ENCODE results near the gene NES.

Gene NES

DNA sequence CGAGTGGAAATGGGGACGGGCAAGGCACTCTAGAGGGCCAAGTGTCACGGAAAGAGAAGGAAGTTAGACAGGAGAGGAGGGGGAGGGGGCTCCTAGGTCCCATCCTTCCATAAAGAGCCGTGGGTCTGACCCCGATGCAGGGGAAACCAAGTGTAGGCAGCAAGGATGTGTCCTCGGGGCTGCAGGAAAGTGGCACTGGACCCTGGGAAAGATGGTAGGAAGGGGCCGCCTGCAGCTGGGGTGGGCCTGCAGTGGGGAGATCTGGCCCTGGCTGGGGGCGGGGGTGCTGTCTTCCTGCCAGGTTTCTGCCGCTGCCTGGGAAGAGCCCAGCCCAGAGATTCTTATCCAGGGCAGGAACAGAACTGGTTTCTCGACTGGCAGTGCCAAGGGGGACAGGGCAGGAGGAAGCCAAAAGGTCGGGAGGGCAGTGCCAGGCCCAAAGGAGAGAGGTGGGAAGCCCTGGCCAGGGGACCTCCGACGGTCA, 15.3 kb upstream of the NES start:
- H3K27ac ChIP-seq (ENCODE audit: extremely low read depth, low read depth, low read length), result no peak overlapping the region
- H3K4me3 ChIP-seq (ENCODE audit: low read depth, low read length), result no peak overlapping the region
- POLR2A ChIA-PET, result interaction anchor here (0.8 to 3.9 kb wide), 4 partner anchors 8 to 36 kb away, joined by 3 to 29 read pairs (median 4); partner anchors contain the start of genes ISG20L2 and METTL25B
- CTCF ChIA-PET, result interaction anchor here (0.7 to 21.1 kb wide), 10 partner anchors 14 to 197 kb away, joined by 4 to 579 read pairs (median 149); partner anchors contain the start of genes CRABP2, INSRR, ISG20L2 and METTL25B
- H3K36me3 ChIP-seq (ENCODE audit: control insufficient read depth in 2 of 2, insufficient read depth in 1 of 2, low read length in 2 of 2), result no peaks in the 10 kb centered on the region
- no peaks in the 10 kb centered on the region for H3K9me3 ChIP-seq (ENCODE audit: control insufficient read depth, insufficient read depth, low read depth, low read length)
- TF ChIP-seq, protein P1, sequence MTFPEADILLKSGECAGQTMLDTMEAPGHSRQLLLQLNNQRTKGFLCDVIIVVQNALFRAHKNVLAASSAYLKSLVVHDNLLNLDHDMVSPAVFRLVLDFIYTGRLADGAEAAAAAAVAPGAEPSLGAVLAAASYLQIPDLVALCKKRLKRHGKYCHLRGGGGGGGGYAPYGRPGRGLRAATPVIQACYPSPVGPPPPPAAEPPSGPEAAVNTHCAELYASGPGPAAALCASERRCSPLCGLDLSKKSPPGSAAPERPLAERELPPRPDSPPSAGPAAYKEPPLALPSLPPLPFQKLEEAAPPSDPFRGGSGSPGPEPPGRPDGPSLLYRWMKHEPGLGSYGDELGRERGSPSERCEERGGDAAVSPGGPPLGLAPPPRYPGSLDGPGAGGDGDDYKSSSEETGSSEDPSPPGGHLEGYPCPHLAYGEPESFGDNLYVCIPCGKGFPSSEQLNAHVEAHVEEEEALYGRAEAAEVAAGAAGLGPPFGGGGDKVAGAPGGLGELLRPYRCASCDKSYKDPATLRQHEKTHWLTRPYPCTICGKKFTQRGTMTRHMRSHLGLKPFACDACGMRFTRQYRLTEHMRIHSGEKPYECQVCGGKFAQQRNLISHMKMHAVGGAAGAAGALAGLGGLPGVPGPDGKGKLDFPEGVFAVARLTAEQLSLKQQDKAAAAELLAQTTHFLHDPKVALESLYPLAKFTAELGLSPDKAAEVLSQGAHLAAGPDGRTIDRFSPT (tag by site-specific recombination; IDR thresholded peaks at IDR 0.05), result peak; percentile 61
- TF ChIP-seq IKZF3 (tag by site-specific recombination; IDR thresholded peaks at IDR 0.05), result 0 out of 2 replicates have a peak, but pooled peaks have one; percentile 10
- no peak for TF ChIP-seq ZNF544 (tag by site-specific recombination; IDR thresholded peaks at IDR 0.05)
- H3K4me1 ChIP-seq (ENCODE audit: control insufficient read depth, insufficient read depth, low read length), result peaks cover 16% of the 10 kb centered on the region

- Histone ChIP-seq H3K4me1 (ENCODE audit: control insufficient read depth, insufficient read depth, low read length) (peaks cover 16% of the 10 kb centered on the region), H3K36me3 (ENCODE audit: control insufficient read depth in 2 of 2, insufficient read depth in 1 of 2, low read length in 2 of 2) (no peaks in the 10 kb centered on the region), H3K4me3 (ENCODE audit: low read depth, low read length) (no peak overlapping the region), H3K9me3 (ENCODE audit: control insufficient read depth, insufficient read depth, low read depth, low read length) (no peaks in the 10 kb centered on the region), H3K27ac (ENCODE audit: extremely low read depth, low read depth, low read length) (no peak overlapping the region)
- ChIA-PET POLR2A (interaction anchor here (0.8 to 3.9 kb wide), 3 partner anchors 9 to 37 kb away, joined by 3 to 44 read pairs (median 29); partner anchors contain the start of genes ISG20L2 and METTL25B), CTCF (interaction anchor here (0.5 to 21.1 kb wide), 11 partner anchors 15 to 453 kb away, joined by 4 to 579 read pairs (median 136); partner anchors contain the start of genes CRABP2, INSRR, ISG20L2 and METTL25B)
- TF ChIP-seq ZNF394 (tag by site-specific recombination; IDR thresholded peaks at IDR 0.05; ENCODE audit: borderline replicate concordance) (peak; percentile 20; the same call in 1 of the 2 replicates), ELK4 (IDR thresholded peaks at IDR 0.05; ENCODE audit: borderline replicate concordance, low read depth, low read length) (no peak), ZNF621 (tag by site-specific recombination; IDR thresholded peaks at IDR 0.05) (no peak), MEIS1 (CRISPR knock-in tag; IDR thresholded peaks at IDR 0.05; ENCODE audit: borderline replicate concordance) (no peak), GLIS2 (tag by site-specific recombination; IDR thresholded peaks at IDR 0.05) (peak; percentile 45; the same call in 1 of the 2 replicates), GLIS1 (tag by site-specific recombination; IDR thresholded peaks at IDR 0.05) (peak; percentile 33; the same call in 1 of the 2 replicates), ZFHX2 (tag by site-specific recombination; conservative IDR thresholded peaks at IDR 0.05) (peak; percentile 96), ZIC2 (tag by site-specific recombination; IDR thresholded peaks at IDR 0.05) (peak; percentile 74), EGR2 (tag by site-specific recombination; IDR thresholded peaks at IDR 0.05; ENCODE audit: low read depth) (peak; percentile 96), SP2 (tag by site-specific recombination; IDR thresholded peaks at IDR 0.05) (peak; percentile 37), ZNF660 (tag by site-specific recombination; IDR thresholded peaks at IDR 0.05) (no peak), ZNF341 (tag by site-specific recombination; IDR thresholded peaks at IDR 0.05; ENCODE audit: low read depth) (peak; percentile 64), ATF2 (tag by site-specific recombination; IDR thresholded peaks at IDR 0.05; ENCODE audit: low read depth) (no peak), SCRT1 (tag by site-specific recombination; IDR thresholded peaks at IDR 0.05; ENCODE audit: borderline replicate concordance) (no peak), KLF17 (tag by site-specific recombination; IDR thresholded peaks at IDR 0.05) (no peak), ZNF600 (tag by site-specific recombination; IDR thresholded peaks at IDR 0.05) (peak; percentile 91), YY1 (tag by site-specific recombination; IDR thresholded peaks at IDR 0.05) (no peak)
- TF ChIP-seq, protein P2, sequence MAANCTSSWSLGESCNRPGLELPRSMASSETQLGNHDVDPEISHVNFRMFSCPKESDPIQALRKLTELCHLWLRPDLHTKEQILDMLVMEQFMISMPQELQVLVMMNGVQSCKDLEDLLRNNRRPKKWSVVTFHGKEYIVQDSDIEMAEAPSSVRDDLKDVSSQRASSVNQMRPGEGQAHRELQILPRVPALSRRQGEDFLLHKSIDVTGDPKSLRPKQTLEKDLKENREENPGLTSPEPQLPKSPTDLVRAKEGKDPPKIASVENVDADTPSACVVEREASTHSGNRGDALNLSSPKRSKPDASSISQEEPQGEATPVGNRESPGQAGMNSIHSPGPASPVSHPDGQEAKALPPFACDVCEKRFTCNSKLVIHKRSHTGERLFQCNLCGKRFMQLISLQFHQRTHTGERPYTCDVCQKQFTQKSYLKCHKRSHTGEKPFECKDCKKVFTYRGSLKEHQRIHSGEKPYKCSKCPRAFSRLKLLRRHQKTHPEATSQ (tag by site-specific recombination; IDR thresholded peaks at IDR 0.05), result no peak
- TF ChIP-seq, protein P3, sequence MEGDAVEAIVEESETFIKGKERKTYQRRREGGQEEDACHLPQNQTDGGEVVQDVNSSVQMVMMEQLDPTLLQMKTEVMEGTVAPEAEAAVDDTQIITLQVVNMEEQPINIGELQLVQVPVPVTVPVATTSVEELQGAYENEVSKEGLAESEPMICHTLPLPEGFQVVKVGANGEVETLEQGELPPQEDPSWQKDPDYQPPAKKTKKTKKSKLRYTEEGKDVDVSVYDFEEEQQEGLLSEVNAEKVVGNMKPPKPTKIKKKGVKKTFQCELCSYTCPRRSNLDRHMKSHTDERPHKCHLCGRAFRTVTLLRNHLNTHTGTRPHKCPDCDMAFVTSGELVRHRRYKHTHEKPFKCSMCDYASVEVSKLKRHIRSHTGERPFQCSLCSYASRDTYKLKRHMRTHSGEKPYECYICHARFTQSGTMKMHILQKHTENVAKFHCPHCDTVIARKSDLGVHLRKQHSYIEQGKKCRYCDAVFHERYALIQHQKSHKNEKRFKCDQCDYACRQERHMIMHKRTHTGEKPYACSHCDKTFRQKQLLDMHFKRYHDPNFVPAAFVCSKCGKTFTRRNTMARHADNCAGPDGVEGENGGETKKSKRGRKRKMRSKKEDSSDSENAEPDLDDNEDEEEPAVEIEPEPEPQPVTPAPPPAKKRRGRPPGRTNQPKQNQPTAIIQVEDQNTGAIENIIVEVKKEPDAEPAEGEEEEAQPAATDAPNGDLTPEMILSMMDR (tag by site-specific recombination; IDR thresholded peaks at IDR 0.05), result peak; percentile 40; the same call in 1 of the 2 replicates
Observed at GRCh38 chr1:156691665-156692440, 14.6 kb upstream of the NES start.

All from HEK293 (cell line).